RWPE1 (cell line): Measurements from ENCODE around the gene PFDN5.

ENCODE experiments used
- CTCF ChIA-PET: fragments of 350-600 bp; sonication (Branson Sonifier 250); formaldehyde crosslinking; extraction: SDS; loops from one replicate; lab custom pipeline; 2021; lab: Yijun Ruan, JAX
- POLR2A ChIA-PET: fragments of 400-600 bp; formaldehyde crosslinking; extraction: SDS; loops from one replicate; lab custom pipeline; 2020; ENCODE audit warnings: antibody characterized with exemption; ENCODE audit not compliant: low non-redundant PET; lab: Yijun Ruan, JAX
- DNase-seq: peaks from one replicate; pipeline ENCODE4 v3.0.0; 2012; ENCODE audit warnings: low spot score
- H3K27ac ChIP-seq: fragments of 450-650 bp; 2 replicates; pipeline ENCODE4 v1.5.1; 2017
- CTCF ChIP-seq: fragments of 450-650 bp; conservative IDR thresholded peaks from 2 replicates; pipeline ENCODE4 v1.5.1; 2017; ENCODE audit warnings: low read depth, mild to moderate bottlenecking

Gene PFDN5

GRCh38 chr12:53334822-53335221 lies 39.5 kb downstream of the PFDN5 start:
- TF ChIP-seq CTCF, result no peak
- POLR2A ChIA-PET, result no interaction called here
- DNase-seq, result no peak
- no peak overlapping the region for H3K27ac ChIP-seq
- CTCF ChIA-PET, result interaction anchor here (0.6 to 1.0 kb wide), 4 partner anchors 10 to 174 kb away, joined by 3 to 8 read pairs (median 4); no protein-coding TSS in a partner anchor

- no peak for TF ChIP-seq CTCF
- ChIA-PET POLR2A (no interaction called here), CTCF (interaction anchor here (0.6 to 1.1 kb wide), 2 partner anchors 19 to 85 kb away, joined by 3 to 5 read pairs; no protein-coding TSS in a partner anchor)
- no peak for DNase-seq
- H3K27ac ChIP-seq, result no peak within 1 kb of the TSS
Measured at GRCh38 chr12:53336181-53336681, 40.9 kb downstream of the PFDN5 start, which contains the start of gene SP7. TSS of gene SP7 (minus strand) at chr12:53336354. CDS start at chr12:53335646, 708 bp downstream.

GRCh38 chr12:53338017-53338416 lies 42.7 kb downstream of the PFDN5 start:
- TF ChIP-seq CTCF, result no peak
- no peak overlapping the region for H3K27ac ChIP-seq
- no peak for DNase-seq
- ChIA-PET CTCF (interaction anchor here (1.4 kb wide), 1 partner anchor 44 kb away, joined by 3 read pairs; no protein-coding TSS in a partner anchor), POLR2A (no interaction called here)

GRCh38 chr12:53338916-53339315 lies 43.6 kb downstream of the PFDN5 start:
- POLR2A ChIA-PET, result no interaction called here
- TF ChIP-seq CTCF, result no peak
- no peak for DNase-seq
- CTCF ChIA-PET, result interaction anchor here (0.6 to 1.4 kb wide), 2 partner anchors 43 to 170 kb away, joined by 3 read pairs; no protein-coding TSS in a partner anchor
- no peak overlapping the region for H3K27ac ChIP-seq

- no peak for TF ChIP-seq CTCF
- ChIA-PET CTCF (no interaction called here), POLR2A (no interaction called here)
- no peak for DNase-seq
- no peak overlapping the region for H3K27ac ChIP-seq
Measured at GRCh38 chr12:53340398-53340797, 45.1 kb downstream of the PFDN5 start.

GRCh38 chr12:53343449-53343848 lies 48.1 kb downstream of the PFDN5 start:
- H3K27ac ChIP-seq, result no peak overlapping the region
- no peak for DNase-seq
- no peak for TF ChIP-seq CTCF
- POLR2A ChIA-PET, result no interaction called here
- CTCF ChIA-PET, result interaction anchor here (0.6 kb wide), 1 partner anchor 71 kb away, joined by 3 read pairs; no protein-coding TSS in a partner anchor
